ENCODE measurements around the gene SEPTIN14. TPM values are rescaled to one million over a fixed set of nuclear protein-coding genes. Genes with fewer than 3 reads are reported as not detected.
"Not testable (repeated sequence)": the region's sequence is repeated elsewhere in the genome, so short reads cannot be mapped to it uniquely, and the experiment has no call there.

Gene SEPTIN14
- total RNA-seq, 2 donors from 2014 or later = not detected

GRCh38 chr7:55873765-55874164 is 11.2 kb upstream of the SEPTIN14 start:
- H3K9me3 Mint-ChIP-seq = peaks cover 33% of the 10 kb centered on the region
- no peak for TF ChIP-seq CTCF (conservative IDR thresholded peaks at IDR 0.05)
- no peaks in the 10 kb centered on the region for H3K4me1 ChIP-seq (ENCODE audit: control insufficient read depth, insufficient read depth, low read length)
- WGBS, 2 experiments (ENCODE audit: insufficient coverage in 1 of 2, insufficient read length in 1 of 2) = 91 to 96% methylated on average over 3 of the region's 3 CpGs
- H3K4me3 Mint-ChIP-seq = no peak overlapping the region
- peaks cover 5% of the 10 kb centered on the region for H3K9me3 ChIP-seq (ENCODE audit: control insufficient read depth, low read length)
- DNase-seq = no peak
- no peak overlapping the region for H3K4me3 ChIP-seq (ENCODE audit: low read length)
- no peak overlapping the region for H3K9ac ChIP-seq (ENCODE audit: extremely low read depth, low read length, poor library complexity, severe bottlenecking)
- no peak overlapping the region for H3K27ac Mint-ChIP-seq
- H3K4me1 Mint-ChIP-seq = no peaks in the 10 kb centered on the region
- no peaks in the 10 kb centered on the region for H3K27me3 Mint-ChIP-seq (ENCODE audit: insufficient read depth)
- no peak overlapping the region for H3K27ac ChIP-seq (ENCODE audit: low read depth, low read length)
- H3K36me3 ChIP-seq (ENCODE audit: control insufficient read depth, insufficient read depth, low read length) = no peaks in the 10 kb centered on the region
- no peaks in the 10 kb centered on the region for H3K27me3 ChIP-seq (ENCODE audit: control insufficient read depth, insufficient read depth, low read length, poor library complexity, severe bottlenecking)
- H3K36me3 Mint-ChIP-seq (ENCODE audit: low read depth) = no peaks in the 10 kb centered on the region

GRCh38 chr7:55871932-55872485 is 9.5 kb upstream of the SEPTIN14 start:
- Histone ChIP-seq H3K9me3 (ENCODE audit: control insufficient read depth, low read length) (peaks cover 17% of the 10 kb centered on the region), H3K27me3 (ENCODE audit: control insufficient read depth, insufficient read depth, low read length, poor library complexity, severe bottlenecking) (no peaks in the 10 kb centered on the region), H3K4me3 (ENCODE audit: low read length) (no peak overlapping the region), H3K27ac (ENCODE audit: low read depth, low read length) (no peak overlapping the region), H3K36me3 (ENCODE audit: control insufficient read depth, insufficient read depth, low read length) (no peaks in the 10 kb centered on the region), H3K4me1 (ENCODE audit: control insufficient read depth, insufficient read depth, low read length) (no peaks in the 10 kb centered on the region), H3K9ac (ENCODE audit: extremely low read depth, low read length, poor library complexity, severe bottlenecking) (no peak overlapping the region)
- H3K4me3 Mint-ChIP-seq = no peak overlapping the region
- H3K36me3 Mint-ChIP-seq (ENCODE audit: low read depth) = no peaks in the 10 kb centered on the region
- H3K27me3 Mint-ChIP-seq (ENCODE audit: insufficient read depth) = no peaks in the 10 kb centered on the region
- H3K4me1 Mint-ChIP-seq = no peaks in the 10 kb centered on the region
- no peak for DNase-seq
- no peak overlapping the region for H3K27ac Mint-ChIP-seq
- WGBS, 2 experiments (ENCODE audit: insufficient coverage in 1 of 2, insufficient read length in 1 of 2) = 83 to 86% methylated on average over 6 to 8 of the region's 8 CpGs
- H3K9me3 Mint-ChIP-seq = peaks cover 50% of the 10 kb centered on the region
- TF ChIP-seq CTCF (conservative IDR thresholded peaks at IDR 0.05) = no peak

- not testable (repeated sequence) for H3K4me3 ChIP-seq (ENCODE audit: low read length); H3K4me3 Mint-ChIP-seq; H3K36me3 Mint-ChIP-seq (ENCODE audit: low read depth); H3K27me3 ChIP-seq (ENCODE audit: control insufficient read depth, insufficient read depth, low read length, poor library complexity, severe bottlenecking); H3K27ac ChIP-seq (ENCODE audit: low read depth, low read length); H3K27ac Mint-ChIP-seq; DNase-seq; H3K9ac ChIP-seq (ENCODE audit: extremely low read depth, low read length, poor library complexity, severe bottlenecking); H3K27me3 Mint-ChIP-seq (ENCODE audit: insufficient read depth); H3K4me1 Mint-ChIP-seq; H3K4me1 ChIP-seq (ENCODE audit: control insufficient read depth, insufficient read depth, low read length); H3K36me3 ChIP-seq (ENCODE audit: control insufficient read depth, insufficient read depth, low read length)
- peaks cover 18% of the 10 kb centered on the region for H3K9me3 ChIP-seq (ENCODE audit: control insufficient read depth, low read length)
- 74 to 75% methylated on average over 6 of the region's 7 CpGs for WGBS, 2 experiments (ENCODE audit: insufficient coverage in 1 of 2, insufficient read length in 1 of 2)
- H3K9me3 Mint-ChIP-seq = peaks cover 59% of the 10 kb centered on the region
Observed at GRCh38 chr7:55868989-55869388, 6.4 kb upstream of the SEPTIN14 start.

GRCh38 chr7:55845164-55845563 is 17.4 kb downstream of the SEPTIN14 start:
- not testable (repeated sequence) for H3K4me3 Mint-ChIP-seq; H3K9ac ChIP-seq (ENCODE audit: extremely low read depth, low read length, poor library complexity, severe bottlenecking); H3K36me3 Mint-ChIP-seq (ENCODE audit: low read depth); H3K27me3 Mint-ChIP-seq (ENCODE audit: insufficient read depth); H3K4me1 ChIP-seq (ENCODE audit: control insufficient read depth, insufficient read depth, low read length); DNase-seq; H3K27ac Mint-ChIP-seq; H3K4me1 Mint-ChIP-seq; H3K36me3 ChIP-seq (ENCODE audit: control insufficient read depth, insufficient read depth, low read length); H3K27me3 ChIP-seq (ENCODE audit: control insufficient read depth, insufficient read depth, low read length, poor library complexity, severe bottlenecking); H3K27ac ChIP-seq (ENCODE audit: low read depth, low read length); H3K4me3 ChIP-seq (ENCODE audit: low read length)
- peaks cover 63% of the 10 kb centered on the region for H3K9me3 Mint-ChIP-seq
- 27% methylated on average over 1 of the region's 1 CpG; no CpG with 5 or more reads in 1 of the 2 experiments for WGBS, 2 experiments (ENCODE audit: insufficient coverage in 1 of 2, insufficient read length in 1 of 2)
- H3K9me3 ChIP-seq (ENCODE audit: control insufficient read depth, low read length) = peaks cover 25% of the 10 kb centered on the region
